WTC11 (cell line): Measurements from ENCODE around the gene TPK1.

ENCODE experiments used
- CTCF ChIP-seq: fragments of 200-600 bp; IDR thresholded peaks from 2 replicates; pipeline ENCODE4 v1.8.0; 2022; ENCODE audit warnings: antibody characterized with exemption
- NR1H2 ChIP-seq: sonication (generic); formaldehyde crosslinking; IDR thresholded peaks from 2 replicates; pipeline ENCODE4 v1.9.0; 2021; ENCODE audit warnings: mild to moderate bottlenecking, moderate library complexity, missing genetic modification reagents
- SMAD4 ChIP-seq: sonication (generic); formaldehyde crosslinking; IDR thresholded peaks from 2 replicates; pipeline ENCODE4 v1.8.0; 2022; ENCODE audit warnings: mild to moderate bottlenecking, missing genetic modification reagents
- USF1 ChIP-seq: sonication (generic); formaldehyde crosslinking; IDR thresholded peaks from 2 replicates; pipeline ENCODE4 v1.8.0; 2022; ENCODE audit warnings: mild to moderate bottlenecking, missing genetic modification reagents
- ZNF263 ChIP-seq: sonication (generic); formaldehyde crosslinking; IDR thresholded peaks from 2 replicates; pipeline ENCODE4 v1.8.1; 2022; ENCODE audit warnings: low read depth, mild to moderate bottlenecking, moderate library complexity, missing genetic modification reagents

- TF ChIP-seq CTCF: no peak
- no peak for TF ChIP-seq ZNF263 (CRISPR knock-in tag)
- no peak for TF ChIP-seq NR1H2
- no peak for TF ChIP-seq SMAD4 (CRISPR knock-in tag)
- no peak for TF ChIP-seq USF1 (CRISPR knock-in tag)
Observed at GRCh38 chr7:144403649-144404061, 432.2 kb downstream of the TPK1 start, which contains the start of gene NOBOX.
